ENCODE data around the gene MYOM3. TPM values are rescaled to one million over a fixed set of nuclear protein-coding genes. Genes with fewer than 3 reads are reported as not detected.

Gene MYOM3
- total and polyA plus RNA-seq, 2 of the 13 experiments (the other 11 are each of a cell fraction or from before 2014, with no cell fraction given): 5.8 to 15.3 TPM

DNA sequence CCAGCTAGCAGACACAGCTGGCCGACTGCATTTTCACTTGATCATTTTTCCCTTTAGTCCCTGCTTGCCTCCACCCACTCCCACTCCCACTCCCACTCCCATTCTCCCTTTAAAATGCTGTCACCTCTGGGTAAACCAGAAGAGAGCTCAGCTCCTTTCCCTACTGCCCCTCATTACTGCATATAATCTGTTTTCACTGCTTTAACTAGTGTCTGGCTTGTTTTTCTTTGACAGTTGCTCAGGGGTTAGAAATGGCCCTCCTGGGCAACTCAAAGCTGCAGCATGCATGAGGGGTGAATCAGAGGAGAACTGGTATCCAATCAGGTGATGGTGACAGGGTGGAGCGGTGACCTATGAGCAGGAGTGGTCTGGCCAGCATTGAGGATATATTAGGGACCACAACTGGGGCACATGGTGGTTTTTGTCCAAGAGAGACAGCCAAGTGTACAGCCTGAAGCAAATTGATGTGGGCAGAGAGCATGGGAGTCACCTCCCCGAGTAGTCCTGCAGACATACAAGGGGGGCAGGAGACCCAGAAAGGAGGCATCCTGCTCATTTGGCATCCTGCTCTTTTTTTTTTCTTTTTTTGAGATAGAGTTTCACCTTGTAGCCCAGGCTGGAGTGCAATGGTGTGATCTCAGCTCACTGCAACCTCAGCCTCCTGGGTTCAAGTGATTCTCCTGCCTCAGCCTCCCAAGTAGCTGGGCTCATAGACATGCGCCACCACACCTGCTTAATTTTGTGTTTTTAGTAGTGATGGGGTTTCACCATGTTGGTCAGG lies 89.2 kb downstream of the MYOM3 start (continued):
- TF ChIP-seq, protein P1, sequence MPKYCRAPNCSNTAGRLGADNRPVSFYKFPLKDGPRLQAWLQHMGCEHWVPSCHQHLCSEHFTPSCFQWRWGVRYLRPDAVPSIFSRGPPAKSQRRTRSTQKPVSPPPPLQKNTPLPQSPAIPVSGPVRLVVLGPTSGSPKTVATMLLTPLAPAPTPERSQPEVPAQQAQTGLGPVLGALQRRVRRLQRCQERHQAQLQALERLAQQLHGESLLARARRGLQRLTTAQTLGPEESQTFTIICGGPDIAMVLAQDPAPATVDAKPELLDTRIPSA (CRISPR knock-in tag; IDR thresholded peaks at IDR 0.05; ENCODE audit: borderline replicate concordance): no peak
- no peak for TF ChIP-seq MAFK (conservative IDR thresholded peaks at IDR 0.05 in 1 of 2, IDR thresholded peaks at IDR 0.05 in 1 of 2; ENCODE audit: low read length in 2 of 2)
- TF ChIP-seq PTBP1 (IDR thresholded peaks at IDR 0.05; ENCODE audit: low read depth, low read length, poor library complexity, severe bottlenecking): no peak
- TF ChIP-seq ZNF709 (CRISPR knock-in tag; IDR thresholded peaks at IDR 0.05): 0 out of 2 replicates have a peak, but pooled peaks have one; percentile 19
- TF ChIP-seq, protein P2, sequence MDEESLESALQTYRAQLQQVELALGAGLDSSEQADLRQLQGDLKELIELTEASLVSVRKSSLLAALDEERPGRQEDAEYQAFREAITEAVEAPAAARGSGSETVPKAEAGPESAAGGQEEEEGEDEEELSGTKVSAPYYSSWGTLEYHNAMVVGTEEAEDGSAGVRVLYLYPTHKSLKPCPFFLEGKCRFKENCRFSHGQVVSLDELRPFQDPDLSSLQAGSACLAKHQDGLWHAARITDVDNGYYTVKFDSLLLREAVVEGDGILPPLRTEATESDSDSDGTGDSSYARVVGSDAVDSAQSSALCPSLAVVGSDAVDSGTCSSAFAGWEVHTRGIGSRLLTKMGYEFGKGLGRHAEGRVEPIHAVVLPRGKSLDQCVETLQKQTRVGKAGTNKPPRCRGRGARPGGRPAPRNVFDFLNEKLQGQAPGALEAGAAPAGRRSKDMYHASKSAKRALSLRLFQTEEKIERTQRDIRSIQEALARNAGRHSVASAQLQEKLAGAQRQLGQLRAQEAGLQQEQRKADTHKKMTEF (CRISPR knock-in tag; IDR thresholded peaks at IDR 0.05): peak; percentile 54; the same call in 1 of the 2 replicates
- TF ChIP-seq HNRNPLL (IDR thresholded peaks at IDR 0.05; ENCODE audit: low read depth, low read length, poor library complexity, severe bottlenecking): no peak
- TF ChIP-seq, protein P3, sequence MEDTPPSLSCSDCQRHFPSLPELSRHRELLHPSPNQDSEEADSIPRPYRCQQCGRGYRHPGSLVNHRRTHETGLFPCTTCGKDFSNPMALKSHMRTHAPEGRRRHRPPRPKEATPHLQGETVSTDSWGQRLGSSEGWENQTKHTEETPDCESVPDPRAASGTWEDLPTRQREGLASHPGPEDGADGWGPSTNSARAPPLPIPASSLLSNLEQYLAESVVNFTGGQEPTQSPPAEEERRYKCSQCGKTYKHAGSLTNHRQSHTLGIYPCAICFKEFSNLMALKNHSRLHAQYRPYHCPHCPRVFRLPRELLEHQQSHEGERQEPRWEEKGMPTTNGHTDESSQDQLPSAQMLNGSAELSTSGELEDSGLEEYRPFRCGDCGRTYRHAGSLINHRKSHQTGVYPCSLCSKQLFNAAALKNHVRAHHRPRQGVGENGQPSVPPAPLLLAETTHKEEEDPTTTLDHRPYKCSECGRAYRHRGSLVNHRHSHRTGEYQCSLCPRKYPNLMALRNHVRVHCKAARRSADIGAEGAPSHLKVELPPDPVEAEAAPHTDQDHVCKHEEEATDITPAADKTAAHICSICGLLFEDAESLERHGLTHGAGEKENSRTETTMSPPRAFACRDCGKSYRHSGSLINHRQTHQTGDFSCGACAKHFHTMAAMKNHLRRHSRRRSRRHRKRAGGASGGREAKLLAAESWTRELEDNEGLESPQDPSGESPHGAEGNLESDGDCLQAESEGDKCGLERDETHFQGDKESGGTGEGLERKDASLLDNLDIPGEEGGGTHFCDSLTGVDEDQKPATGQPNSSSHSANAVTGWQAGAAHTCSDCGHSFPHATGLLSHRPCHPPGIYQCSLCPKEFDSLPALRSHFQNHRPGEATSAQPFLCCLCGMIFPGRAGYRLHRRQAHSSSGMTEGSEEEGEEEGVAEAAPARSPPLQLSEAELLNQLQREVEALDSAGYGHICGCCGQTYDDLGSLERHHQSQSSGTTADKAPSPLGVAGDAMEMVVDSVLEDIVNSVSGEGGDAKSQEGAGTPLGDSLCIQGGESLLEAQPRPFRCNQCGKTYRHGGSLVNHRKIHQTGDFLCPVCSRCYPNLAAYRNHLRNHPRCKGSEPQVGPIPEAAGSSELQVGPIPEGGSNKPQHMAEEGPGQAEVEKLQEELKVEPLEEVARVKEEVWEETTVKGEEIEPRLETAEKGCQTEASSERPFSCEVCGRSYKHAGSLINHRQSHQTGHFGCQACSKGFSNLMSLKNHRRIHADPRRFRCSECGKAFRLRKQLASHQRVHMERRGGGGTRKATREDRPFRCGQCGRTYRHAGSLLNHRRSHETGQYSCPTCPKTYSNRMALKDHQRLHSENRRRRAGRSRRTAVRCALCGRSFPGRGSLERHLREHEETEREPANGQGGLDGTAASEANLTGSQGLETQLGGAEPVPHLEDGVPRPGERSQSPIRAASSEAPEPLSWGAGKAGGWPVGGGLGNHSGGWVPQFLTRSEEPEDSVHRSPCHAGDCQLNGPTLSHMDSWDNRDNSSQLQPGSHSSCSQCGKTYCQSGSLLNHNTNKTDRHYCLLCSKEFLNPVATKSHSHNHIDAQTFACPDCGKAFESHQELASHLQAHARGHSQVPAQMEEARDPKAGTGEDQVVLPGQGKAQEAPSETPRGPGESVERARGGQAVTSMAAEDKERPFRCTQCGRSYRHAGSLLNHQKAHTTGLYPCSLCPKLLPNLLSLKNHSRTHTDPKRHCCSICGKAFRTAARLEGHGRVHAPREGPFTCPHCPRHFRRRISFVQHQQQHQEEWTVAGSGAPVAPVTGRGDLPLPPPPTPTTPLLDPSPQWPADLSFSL (CRISPR knock-in tag; IDR thresholded peaks at IDR 0.05): no peak
- TF ChIP-seq ZNF773 (CRISPR knock-in tag; IDR thresholded peaks at IDR 0.05; ENCODE audit: borderline replicate concordance): no peak
- TF ChIP-seq, protein P4, sequence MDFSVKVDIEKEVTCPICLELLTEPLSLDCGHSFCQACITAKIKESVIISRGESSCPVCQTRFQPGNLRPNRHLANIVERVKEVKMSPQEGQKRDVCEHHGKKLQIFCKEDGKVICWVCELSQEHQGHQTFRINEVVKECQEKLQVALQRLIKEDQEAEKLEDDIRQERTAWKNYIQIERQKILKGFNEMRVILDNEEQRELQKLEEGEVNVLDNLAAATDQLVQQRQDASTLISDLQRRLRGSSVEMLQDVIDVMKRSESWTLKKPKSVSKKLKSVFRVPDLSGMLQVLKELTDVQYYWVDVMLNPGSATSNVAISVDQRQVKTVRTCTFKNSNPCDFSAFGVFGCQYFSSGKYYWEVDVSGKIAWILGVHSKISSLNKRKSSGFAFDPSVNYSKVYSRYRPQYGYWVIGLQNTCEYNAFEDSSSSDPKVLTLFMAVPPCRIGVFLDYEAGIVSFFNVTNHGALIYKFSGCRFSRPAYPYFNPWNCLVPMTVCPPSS (IDR thresholded peaks at IDR 0.05): no peak
- no peak for TF ChIP-seq TRIM24 (CRISPR knock-in tag; IDR thresholded peaks at IDR 0.05)
- no peak; the same call in 1 of the 2 replicates for TF ChIP-seq PITX1 (CRISPR knock-in tag; IDR thresholded peaks at IDR 0.05)
- no peak for TF ChIP-seq PHB2 (IDR thresholded peaks at IDR 0.05; ENCODE audit: partially characterized antibody)
- no peak for TF ChIP-seq KLF11 (CRISPR knock-in tag; IDR thresholded peaks at IDR 0.05)
- TF ChIP-seq ZFP36 (IDR thresholded peaks at IDR 0.05; ENCODE audit: borderline replicate concordance, low read depth, low read length, partially characterized antibody): no peak
- TF ChIP-seq EED (CRISPR knock-in tag; IDR thresholded peaks at IDR 0.05): no peak
- TF ChIP-seq REXO4 (CRISPR knock-in tag; IDR thresholded peaks at IDR 0.05; ENCODE audit: borderline replicate concordance): no peak
- no peak for TF ChIP-seq KDM5A (IDR thresholded peaks at IDR 0.05; ENCODE audit: borderline replicate concordance, low read length)
- no peak for TF ChIP-seq HMG20A (CRISPR knock-in tag; IDR thresholded peaks at IDR 0.05; ENCODE audit: borderline replicate concordance)
- TF ChIP-seq ZNF543 (CRISPR knock-in tag; IDR thresholded peaks at IDR 0.05): 0 out of 2 replicates have a peak, but pooled peaks have one; percentile 51
- peak; percentile 74; the same call in 1 of the 2 replicates for TF ChIP-seq ZNF775 (CRISPR knock-in tag; IDR thresholded peaks at IDR 0.05; ENCODE audit: borderline replicate concordance)

All from HepG2 (cell line).